Stimulated activated CD8-positive, alpha-beta memory T cell treated with anti-CD3 and anti-CD28 coated beads, Interleukin-4, amount 100 ng/mL, for 4 hours (primary cell): Measurements from ENCODE around the gene SLC27A1.
"Not testable (repeated sequence)": the region's sequence is repeated elsewhere in the genome, so short reads cannot be mapped to it uniquely, and the experiment has no call there.

ENCODE experiments used
- DNase-seq, 2 donors: peaks; one replicate each; pipeline ENCODE4 v3.0.0-alpha.2; 2020; ENCODE audit warnings: low read depth in 2 of 2, low spot score in 1 of 2

The SLC27A1 gene

GRCh38 chr19:17510220-17510993 lies 40.1 kb downstream of the SLC27A1 start:
- no peak for DNase-seq

GRCh38 chr19:17511724-17512573 lies 41.6 kb downstream of the SLC27A1 start:
- DNase-seq = peak; percentile 59 to 74

- DNase-seq = no peak
Observed at GRCh38 chr19:17512574-17512939, 42.2 kb downstream of the SLC27A1 start.

- DNase-seq = no peak
Observed at GRCh38 chr19:17515408-17516149, 45.3 kb downstream of the SLC27A1 start.

GRCh38 chr19:17517898-17518297 lies 47.6 kb downstream of the SLC27A1 start:
- no peak for DNase-seq

GRCh38 chr19:17518654-17519053 lies 48.3 kb downstream of the SLC27A1 start:
- not testable (repeated sequence) for DNase-seq

- DNase-seq = no peak
Observed at GRCh38 chr19:17519967-17520366, 49.6 kb downstream of the SLC27A1 start.

GRCh38 chr19:17520865-17521264 lies 50.5 kb downstream of the SLC27A1 start:
- no peak for DNase-seq

- peak in 1 of 2 donors; percentile 30 for DNase-seq
Observed at GRCh38 chr19:17522988-17523872, 52.9 kb downstream of the SLC27A1 start.

- no peak for DNase-seq
Observed at GRCh38 chr19:17524651-17525050, 54.3 kb downstream of the SLC27A1 start.

- DNase-seq = no peak
Observed at GRCh38 chr19:17525141-17525540, 54.8 kb downstream of the SLC27A1 start.

GRCh38 chr19:17526922-17527321 lies 56.6 kb downstream of the SLC27A1 start:
- no peak for DNase-seq

- no peak for DNase-seq
Observed at GRCh38 chr19:17527326-17527725, 57.0 kb downstream of the SLC27A1 start.

- no peak for DNase-seq
Observed at GRCh38 chr19:17528610-17529009, 58.3 kb downstream of the SLC27A1 start.

- no peak for DNase-seq
Observed at GRCh38 chr19:17529239-17530158, 59.2 kb downstream of the SLC27A1 start.

- DNase-seq = no peak
Observed at GRCh38 chr19:17530586-17530985, 60.3 kb downstream of the SLC27A1 start.

GRCh38 chr19:17532116-17532515 lies 61.8 kb downstream of the SLC27A1 start:
- DNase-seq = no peak

GRCh38 chr19:17532557-17532956 lies 62.2 kb downstream of the SLC27A1 start:
- DNase-seq = no peak

GRCh38 chr19:17534767-17535166 lies 64.4 kb downstream of the SLC27A1 start:
- no peak for DNase-seq

GRCh38 chr19:17536955-17537354 lies 66.6 kb downstream of the SLC27A1 start:
- no peak for DNase-seq
